ENCODE data around the gene TMEM121.

GRCh38 chr14:105554523-105554922 lies 28.1 kb downstream of the TMEM121 start:
- TF ChIP-seq CTCF (IDR thresholded peaks at IDR 0.05; ENCODE audit: low read depth, low read length) (no peak), EZH2phosphoT487 (IDR thresholded peaks at IDR 0.05; ENCODE audit: low read depth) (no peak)

Measured in OCI-LY3 (cell line).